H1 (cell line): ENCODE results near the gene GALNTL6. TPM values are rescaled to one million over a fixed set of nuclear protein-coding genes. Genes with fewer than 3 reads are reported as not detected.

Source experiments
- CTCF ChIA-PET: fragments of 300-600 bp; sonication (Branson Sonifier 250); formaldehyde crosslinking; loops from one replicate; lab custom pipeline; 2021; ENCODE audit not compliant: partially characterized antibody; lab: Charles Lee
- POLR2A ChIA-PET: fragments of 300-600 bp; sonication (Branson Sonifier 250); formaldehyde crosslinking; loops from one replicate; lab custom pipeline; 2021; ENCODE audit warnings: inconsistent platforms; ENCODE audit not compliant: partially characterized antibody; lab: Charles Lee
- DNase-seq, 2 experiments: peaks; one replicate each; pipeline versions ENCODE4 v3.0.0 to v3.0.0-alpha.2; 2010 to 2022; ENCODE audit warnings: low spot score in 2 of 2, low read depth in 1 of 2, mixed read lengths in 1 of 2
- FAIRE-seq: peaks from 2 replicates; lab custom pipeline; 2011; peaks lifted over from hg19 to GRCh38; lab: Jason Lieb, UNC
- H2AFZ ChIP-seq: 2 replicates; pipeline ENCODE4 v1.8.1; 2012; ENCODE audit warnings: low read length, inconsistent platforms
- H2AK5ac ChIP-seq: 2 replicates; pipeline ENCODE4 v1.6.1; 2013; ENCODE audit warnings: low read depth, low read length
- H2BK120ac ChIP-seq: replicated peaks from 2 replicates; pipeline ENCODE3; 2013; ENCODE audit warnings: low read depth, low read length, inconsistent platforms
- H2BK12ac ChIP-seq: 2 replicates; pipeline ENCODE4 v1.6.1; 2013; ENCODE audit warnings: low read depth, low read length
- H2BK15ac ChIP-seq: 2 replicates; pipeline ENCODE4 v1.6.1; 2013; ENCODE audit warnings: low read length
- H2BK20ac ChIP-seq: 2 replicates; pipeline ENCODE4 v1.6.1; 2013; ENCODE audit warnings: low read length
- H2BK5ac ChIP-seq: 2 replicates; pipeline ENCODE4 v1.6.1; 2013; ENCODE audit warnings: low read depth, low read length
- H3K14ac ChIP-seq: 2 replicates; pipeline ENCODE4 v1.6.1; 2013; ENCODE audit warnings: inconsistent platforms; ENCODE audit not compliant: insufficient read length
- H3K18ac ChIP-seq: 2 replicates; pipeline ENCODE4 v1.6.1; 2013; ENCODE audit warnings: low read length; ENCODE audit errors: extremely low read depth
- H3K23ac ChIP-seq: 2 replicates; pipeline ENCODE4 v1.6.1; 2013; ENCODE audit warnings: inconsistent platforms; ENCODE audit not compliant: insufficient read length
- H3K23me2 ChIP-seq: 2 replicates; pipeline ENCODE4 v1.6.1; 2013; ENCODE audit warnings: low read depth, low read length
- H3K27ac ChIP-seq: 2 replicates; pipeline ENCODE4 v1.6.1; 2011; ENCODE audit warnings: low read depth, low read length, inconsistent platforms
- H3K27me3 ChIP-seq, 4 experiments: replicated peaks in 1 of 4; 1 replicate in 1 of 4; 2 replicates in 3 of 4; pipeline versions ENCODE4 v1.6.1 to v1.8.1; 2011 to 2013; ENCODE audit warnings: low read length in 3 of 4, mild to moderate bottlenecking in 3 of 4, inconsistent platforms in 2 of 4, mixed read lengths in 2 of 4, moderate library complexity in 1 of 4; ENCODE audit not compliant: control insufficient read depth in 3 of 4, insufficient read depth in 3 of 4; ENCODE audit errors: extremely low read depth in 1 of 4
- H3K36me3 ChIP-seq, 4 experiments: 2 replicates each; pipeline versions ENCODE4 v1.6.1 to v1.8.1; 2011 to 2013; ENCODE audit warnings: mild to moderate bottlenecking in 4 of 4, low read length in 3 of 4, moderate library complexity in 2 of 4, control low read depth in 1 of 4, inconsistent platforms in 1 of 4; ENCODE audit not compliant: insufficient read depth in 4 of 4, control insufficient read depth in 2 of 4
- H3K4ac ChIP-seq: replicated peaks from 2 replicates; pipeline ENCODE3; 2013; ENCODE audit warnings: low read length, low read depth, mixed read lengths, inconsistent platforms; ENCODE audit not compliant: insufficient read length
- H3K4me1 ChIP-seq, 4 experiments: replicated peaks in 1 of 4; 1 replicate in 1 of 4; 2 replicates in 3 of 4; pipeline versions ENCODE4 v1.6.1 to v1.8.1; 2011 to 2013; ENCODE audit warnings: low read length in 3 of 4, inconsistent platforms in 2 of 4, mixed read lengths in 1 of 4; ENCODE audit not compliant: insufficient read depth in 4 of 4, control insufficient read depth in 3 of 4
- H3K4me2 ChIP-seq, 2 experiments: 2 replicates each; pipeline versions ENCODE4 v1.6.1 to v1.8.1; 2011 to 2013; ENCODE audit warnings: low read depth in 2 of 2, low read length in 2 of 2, control low read depth in 1 of 2, inconsistent platforms in 1 of 2, mild to moderate bottlenecking in 1 of 2; ENCODE audit not compliant: insufficient read depth in 1 of 2
- H3K4me3 ChIP-seq, 4 experiments: fragments of 200-600, 300-600 bp in 1 of 4; sonication (generic), shearing (Covaris generic), sonication (Bioruptor Twin) in 1 of 4; 2 replicates each; pipeline versions ENCODE4 v1.5.1 to v1.8.1; 2011 to 2016; ENCODE audit warnings: low read length in 4 of 4, low read depth in 3 of 4, control low read depth in 2 of 4, inconsistent platforms in 2 of 4, mild to moderate bottlenecking in 2 of 4, mixed read lengths in 1 of 4, moderate library complexity in 1 of 4; ENCODE audit not compliant: insufficient read depth in 2 of 4; ENCODE audit errors: extremely low read depth in 1 of 4
- H3K56ac ChIP-seq: replicated peaks from 2 replicates; pipeline ENCODE3; 2013; ENCODE audit warnings: low read depth, mild to moderate bottlenecking, mixed read lengths, low read length, inconsistent platforms; ENCODE audit not compliant: insufficient read length
- H3K79me1 ChIP-seq: 2 replicates; pipeline ENCODE4 v1.6.1; 2013; ENCODE audit warnings: low read depth, low read length, control low read depth
- H3K79me2 ChIP-seq, 2 experiments: 2 replicates each; pipeline versions ENCODE4 v1.6.1 to v1.8.1; 2012 to 2013; ENCODE audit warnings: low read length in 2 of 2, mild to moderate bottlenecking in 2 of 2, inconsistent platforms in 1 of 2; ENCODE audit not compliant: insufficient read depth in 2 of 2, control insufficient read depth in 1 of 2
- H3K9ac ChIP-seq, 4 experiments: replicated peaks in 1 of 4; 1 replicate in 1 of 4; 2 replicates in 3 of 4; pipeline versions ENCODE4 v1.6.1 to v1.8.1; 2011 to 2013; ENCODE audit warnings: low read depth in 3 of 4, low read length in 3 of 4, control low read depth in 2 of 4, mild to moderate bottlenecking in 2 of 4, moderate library complexity in 2 of 4, inconsistent platforms in 1 of 4; ENCODE audit errors: extremely low read depth in 1 of 4
- H3K9me3 ChIP-seq, 2 experiments: 2 replicates each; pipeline versions ENCODE4 v1.6.1 to v1.8.1; 2012 to 2013; ENCODE audit warnings: mild to moderate bottlenecking in 2 of 2, moderate library complexity in 2 of 2, control low read depth in 1 of 2, inconsistent platforms in 1 of 2, low read depth in 1 of 2, low read length in 1 of 2, mixed read lengths in 1 of 2; ENCODE audit not compliant: insufficient read depth in 2 of 2
- H4K20me1 ChIP-seq, 2 experiments: replicated peaks in 1 of 2; 2 replicates each; pipeline versions ENCODE3 to v1.8.1; 2011 to 2013; ENCODE audit warnings: inconsistent platforms in 2 of 2, low read length in 2 of 2, mild to moderate bottlenecking in 1 of 2; ENCODE audit not compliant: insufficient read depth in 2 of 2, control insufficient read depth in 1 of 2
- H4K5ac ChIP-seq: 2 replicates; pipeline ENCODE4 v1.6.1; 2013; ENCODE audit warnings: low read length, low read depth, mixed read lengths, inconsistent platforms; ENCODE audit not compliant: insufficient read length
- H4K8ac ChIP-seq: 2 replicates; pipeline ENCODE4 v1.8.0; 2013; ENCODE audit warnings: mild to moderate bottlenecking, moderate library complexity, low read length, inconsistent platforms; ENCODE audit not compliant: insufficient read depth; ENCODE audit errors: extremely low read depth
- H4K91ac ChIP-seq: replicated peaks from 2 replicates; pipeline ENCODE3; 2013; ENCODE audit warnings: low read length, mixed read lengths, inconsistent platforms; ENCODE audit not compliant: insufficient read length
- ATF3 ChIP-seq: IDR thresholded peaks from 2 replicates; pipeline ENCODE4 v1.6.1; 2011; ENCODE audit warnings: low read depth, mild to moderate bottlenecking, low read length; ENCODE audit not compliant: insufficient read depth
- CBX5 ChIP-seq: fragments of 300-800, 300-1000 bp; sonication (generic); IDR thresholded peaks from 2 replicates; pipeline ENCODE4 v1.7.1; 2016; ENCODE audit warnings: antibody characterized with exemption, low read length, low read depth
- CBX8 ChIP-seq: fragments of 300-800, 300-1000 bp; sonication (generic); IDR thresholded peaks from 2 replicates; pipeline ENCODE4 v1.7.1; 2016; ENCODE audit warnings: low read depth, low read length, borderline replicate concordance
- EZH2 ChIP-seq: fragments of 200-600 bp; sonication (generic); IDR thresholded peaks from 2 replicates; pipeline ENCODE4 v1.7.1; 2012; ENCODE audit warnings: low read depth, mild to moderate bottlenecking, moderate library complexity, low read length, inconsistent platforms; ENCODE audit not compliant: severe bottlenecking
- HDAC6 ChIP-seq: IDR thresholded peaks from one replicate; pipeline ENCODE4 v1.7.1; 2012; ENCODE audit warnings: low read depth, mild to moderate bottlenecking, inconsistent platforms, low read length, moderate library complexity
- JUN ChIP-seq: IDR thresholded peaks from 2 replicates; pipeline ENCODE4 v1.6.1; 2011; ENCODE audit warnings: low read depth, mild to moderate bottlenecking, improper control_type of control experiment, low read length
- MAFK ChIP-seq: IDR thresholded peaks from 2 replicates; pipeline ENCODE4 v1.6.1; 2012; ENCODE audit warnings: low read depth, mild to moderate bottlenecking, improper control_type of control experiment, low read length
- RXRA ChIP-seq: IDR thresholded peaks from 2 replicates; pipeline ENCODE4 v1.6.1; 2011; ENCODE audit warnings: low read depth, mild to moderate bottlenecking, low read length, moderate library complexity; ENCODE audit not compliant: insufficient read depth
- SP4 ChIP-seq: IDR thresholded peaks from 2 replicates; pipeline ENCODE4 v1.6.1; 2012; ENCODE audit warnings: low read length, inconsistent platforms
- ZNF274 ChIP-seq: IDR thresholded peaks from 2 replicates; pipeline ENCODE4 v1.7.0; 2012; ENCODE audit warnings: low read length, borderline replicate concordance; ENCODE audit errors: extremely low read depth
- WGBS, 2 experiments: shearing (Covaris generic) in 1 of 2; methylation state at CpG; one replicate each; pipeline versions ENCODE4 v1.1.6 to v1.1.7; 2013 to 2015; ENCODE audit warnings: low lambda C conversion rate in 2 of 2, mixed read lengths in 2 of 2, inconsistent platforms in 1 of 2, low coverage in 1 of 2, missing lambda C conversion rate in 1 of 2; ENCODE audit not compliant: insufficient replicate concordance in 2 of 2, insufficient coverage in 1 of 2, insufficient read length in 1 of 2; ENCODE audit errors: extremely low coverage in 1 of 2, missing lambda C conversion rate in 1 of 2; 5-methylcytosine and 5-hydroxymethylcytosine counted together
- polyA plus RNA-seq, 7 experiments: library from polyadenylated mRNA; depleted of rRNA in 3 of 7; stranded (reverse) in 5 of 7; unstranded in 2 of 7; fragments of >200 nt in 5 of 7; fragments of 200-250 nt in 2 of 7; gene quantifications; 1 replicate in 5 of 7; 2 replicates in 1 of 7; 4 replicates in 1 of 7; pipeline versions ENCODE4 v1.2.1 to v1.2.3, GENCODE V29; 2011 to 2013; ENCODE audit warnings: missing spikeins in 2 of 7, mixed read lengths in 2 of 7
- total RNA-seq: library from RNA; stranded (reverse); fragmentation: NEBNext Ultra II Directional; extraction: Animal tissue kit (Norgen Biotek cat#: 25700); gene quantifications from 2 replicates; pipeline ENCODE4 v1.2.1, GENCODE V29; 2021
- TF ChIP-seq, protein P1 (sequence below): IDR thresholded peaks from 2 replicates; pipeline ENCODE4 v1.6.1; 2012; ENCODE audit warnings: inconsistent platforms

GALNTL6 gene
- total and polyA plus RNA-seq, 2 of the 8 experiments (the other 6 are each of a cell fraction or from before 2014, with no cell fraction given): 0.03 to 0.32 TPM

DNA sequence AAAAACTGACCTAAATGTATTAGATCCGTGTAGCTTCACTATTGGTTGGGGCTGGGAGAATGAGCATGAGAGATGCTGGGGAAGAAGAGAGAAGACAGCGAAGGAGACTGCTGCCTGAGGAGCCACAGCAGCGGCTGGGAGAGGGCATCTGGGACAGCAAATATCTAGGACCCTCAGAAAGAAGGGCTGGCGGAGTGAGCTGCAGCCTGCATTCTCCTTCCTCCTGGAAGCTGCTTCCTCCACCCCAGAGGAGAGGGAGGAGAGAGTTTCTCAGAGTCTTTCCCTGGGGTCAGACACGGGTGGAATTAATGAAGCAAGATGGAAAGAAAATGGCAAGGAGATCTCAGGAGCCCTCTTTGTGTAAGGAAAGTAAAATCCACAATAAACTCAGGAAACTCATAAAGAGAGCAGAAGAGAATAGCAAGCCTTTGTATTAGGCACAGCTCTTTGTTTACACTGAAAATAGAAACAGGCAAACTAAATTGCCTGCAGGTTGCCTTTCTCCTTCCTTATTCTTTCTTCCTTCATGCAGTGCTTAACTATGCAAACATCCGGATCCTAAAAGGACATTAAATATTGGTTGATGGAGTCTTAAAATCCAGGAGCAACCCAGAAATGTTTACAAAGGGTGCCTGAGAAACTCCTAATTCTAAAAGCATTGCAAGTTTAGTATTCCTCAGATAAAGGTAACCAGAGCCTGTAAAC lies 1225.1 kb downstream of the GALNTL6 start:
- FAIRE-seq (peak; percentile 62), DNase-seq (no peak)
- Histone ChIP-seq H3K18ac (peak overlapping the region; percentile 19; the same call in 1 of the 2 replicates), H3K79me2 (no peaks in the 10 kb centered on the region), H3K27me3 (peaks cover 0 to 1% (median 0%) of the 10 kb centered on the region in 4 experiments; a peak in 1 of 7 replicates), H3K4me3 (no peak overlapping the region), H2BK120ac (no peak overlapping the region), H4K20me1 (no peaks in the 10 kb centered on the region), H2BK12ac (no peak overlapping the region), H3K4me1 (peaks cover 1 to 15% (median 6%) of the 10 kb centered on the region in 4 experiments; a peak in 5 of 7 replicates), H2BK15ac (no peak overlapping the region), H3K4ac (no peak overlapping the region), H2AFZ (peak overlapping the region; percentile 79), H4K5ac (peak overlapping the region; percentile 23), H3K14ac (no peak overlapping the region), H3K36me3 (no peaks in the 10 kb centered on the region), H3K9me3 (no peaks in the 10 kb centered on the region), H3K79me1 (no peaks in the 10 kb centered on the region), H2BK5ac (no peak overlapping the region), H3K23ac (no peak overlapping the region), H3K4me2 (peak overlapping the region; percentile 18 to 21; a peak in 1 of 4 replicates), H4K8ac (no peak overlapping the region), H2BK20ac (no peak overlapping the region), H2AK5ac (no peak overlapping the region), H3K56ac (no peak overlapping the region), H3K9ac (0 out of 7 replicates have a peak overlapping the region, but pooled peaks of 1 of the 4 experiments have one; percentile 24), H3K27ac (no peak overlapping the region), H4K91ac (no peak overlapping the region), H3K23me2 (no peaks in the 10 kb centered on the region; the same call in 1 of the 2 replicates)
- ChIA-PET CTCF (interaction anchor here (0.6 to 3.9 kb wide), 11 partner anchors 11 to 359 kb away, joined by 3 to 26 read pairs (median 4); no protein-coding TSS in a partner anchor), POLR2A (interaction anchor here (0.6 kb wide), 1 partner anchor 10 kb away, joined by 3 read pairs; no protein-coding TSS in a partner anchor)
- WGBS, 2 experiments: 53% methylated on average over 6 of the region's 6 CpGs; no CpG with 5 or more reads in 1 of the 2 experiments
- TF ChIP-seq RXRA: no peak
- TF ChIP-seq HDAC6: no peak
- no peak for TF ChIP-seq EZH2
- no peak for TF ChIP-seq MAFK
- TF ChIP-seq, protein P1, sequence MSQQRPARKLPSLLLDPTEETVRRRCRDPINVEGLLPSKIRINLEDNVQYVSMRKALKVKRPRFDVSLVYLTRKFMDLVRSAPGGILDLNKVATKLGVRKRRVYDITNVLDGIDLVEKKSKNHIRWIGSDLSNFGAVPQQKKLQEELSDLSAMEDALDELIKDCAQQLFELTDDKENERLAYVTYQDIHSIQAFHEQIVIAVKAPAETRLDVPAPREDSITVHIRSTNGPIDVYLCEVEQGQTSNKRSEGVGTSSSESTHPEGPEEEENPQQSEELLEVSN: no peak
- TF ChIP-seq ATF3: no peak
- no peak for TF ChIP-seq CBX5
- TF ChIP-seq CBX8: no peak
- no peak for TF ChIP-seq JUN
- TF ChIP-seq ZNF274: no peak
- no peak for TF ChIP-seq SP4
